Measurements from ENCODE around the gene PITPNM1.

PITPNM1 gene

DNA sequence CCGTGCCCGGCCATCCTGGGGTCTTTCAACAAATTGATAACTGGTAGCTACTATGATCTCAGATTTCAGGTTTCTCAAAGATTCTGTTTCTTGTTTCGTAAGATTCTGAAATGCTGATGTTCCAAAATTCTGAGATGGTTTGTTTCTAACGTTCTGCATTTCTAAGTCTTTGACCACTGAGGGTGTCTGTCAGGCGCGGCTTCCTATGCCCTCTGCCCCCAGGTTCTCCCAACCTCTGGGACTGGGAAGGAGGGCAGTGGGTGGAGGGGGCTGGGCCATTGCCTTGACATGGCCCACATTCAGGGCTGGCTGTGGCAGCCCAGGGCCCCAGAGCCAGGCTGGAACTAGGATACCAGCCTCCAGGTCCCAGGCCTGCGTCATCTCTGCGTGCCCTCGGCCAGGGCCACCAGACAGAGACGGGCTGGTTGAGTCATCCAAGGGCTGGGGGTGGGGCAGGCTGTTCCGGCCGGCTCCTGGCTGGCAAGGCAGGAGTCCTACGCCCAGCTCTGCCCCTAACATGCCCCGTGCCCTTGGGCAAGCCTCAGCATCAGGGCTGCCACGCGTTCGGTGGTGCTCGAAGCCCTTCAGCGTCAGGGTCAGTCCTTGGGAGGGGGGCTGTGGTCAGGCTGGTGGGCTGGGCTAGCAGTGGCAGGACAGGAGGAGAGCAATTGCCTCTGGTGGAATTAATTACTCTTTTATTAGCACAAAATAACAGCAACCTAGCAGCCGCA is 41.3 kb downstream of the PITPNM1 start:
- DNase-seq = no peak

GRCh38 chr11:67463186-67463585 is 42.0 kb downstream of the PITPNM1 start:
- no peak for DNase-seq

GRCh38 chr11:67458266-67458665 is 46.9 kb downstream of the PITPNM1 start:
- DNase-seq = no peak

- DNase-seq = no peak
Measured at GRCh38 chr11:67457453-67457852, 47.7 kb downstream of the PITPNM1 start.

- no peak for DNase-seq
Measured at GRCh38 chr11:67456068-67456705, 49.0 kb downstream of the PITPNM1 start.

DNA sequence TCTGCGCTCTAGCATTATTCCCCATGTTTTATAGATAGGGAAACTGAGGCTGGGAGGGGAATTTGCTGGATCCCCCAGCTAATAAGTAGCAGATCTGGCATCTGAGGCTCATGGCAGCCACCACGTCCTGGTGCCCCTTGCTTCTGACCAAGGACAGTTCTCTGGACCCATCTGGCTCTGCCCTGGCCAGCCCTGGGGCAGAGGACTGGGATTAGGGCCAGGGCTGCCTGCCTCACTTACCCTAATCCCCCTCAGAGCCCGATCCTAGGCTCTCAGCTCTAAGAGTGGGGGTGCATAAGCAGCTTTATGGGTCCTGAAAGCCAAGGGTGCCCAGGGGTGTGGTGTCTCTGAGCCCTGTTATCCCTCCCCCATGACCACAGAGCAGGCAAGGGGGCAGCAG is 50.1 kb downstream of the PITPNM1 start, which contains the start of gene CABP4:
Gene CABP4 (plus strand): TSS at position 301 of the 400 bp plus-strand sequence. CDS start 70 bp downstream, at position 371.
- DNase-seq = no peak

GRCh38 chr11:67453816-67454732 is 51.1 kb downstream of the PITPNM1 start:
- no peak for DNase-seq

- DNase-seq = no peak
Measured at GRCh38 chr11:67452141-67452952, 52.8 kb downstream of the PITPNM1 start, which contains the start of gene GPR152. Gene GPR152 (minus strand): TSS chr11:67452729. CDS start chr11:67452724, 5 bp downstream.

- no peak for DNase-seq
Measured at GRCh38 chr11:67451658-67451976, 53.5 kb downstream of the PITPNM1 start.

GRCh38 chr11:67450796-67451657 is 54.1 kb downstream of the PITPNM1 start:
- DNase-seq = no peak

DNA sequence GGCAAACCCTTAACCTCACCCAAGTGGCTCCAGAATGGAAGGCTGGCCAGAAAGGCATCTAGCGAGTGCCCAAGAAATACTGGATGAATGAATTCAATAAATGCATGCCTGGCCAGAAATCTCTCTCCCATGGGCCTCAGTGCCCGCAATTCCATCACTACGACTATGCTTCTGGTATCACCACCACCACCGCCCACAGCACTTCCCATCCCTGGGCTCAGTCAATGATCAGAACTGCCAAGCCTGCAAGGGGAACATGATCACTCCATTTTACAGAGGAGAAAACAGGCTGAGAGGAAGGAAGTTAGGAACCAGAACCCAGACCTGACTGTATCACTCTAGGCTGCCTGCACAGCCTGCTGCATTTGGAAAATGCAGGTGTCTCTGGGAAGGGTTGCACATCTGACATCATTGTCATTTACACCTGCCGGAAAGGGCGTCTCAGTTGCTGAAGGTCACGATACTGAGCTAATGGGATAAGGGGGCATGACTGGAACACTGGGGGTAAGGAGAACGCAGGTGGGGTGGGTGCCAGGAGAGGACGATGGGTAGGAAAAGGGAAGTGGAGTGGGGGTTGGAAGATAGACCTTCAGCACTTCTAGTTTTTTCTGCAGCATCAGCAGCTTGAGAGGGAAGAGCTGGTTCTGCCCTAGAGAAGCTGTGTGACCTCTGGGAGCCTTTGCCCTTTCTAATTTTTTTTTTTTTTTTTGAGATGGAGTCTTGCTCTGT is 55.9 kb downstream of the PITPNM1 start:
- no peak for DNase-seq

DNA sequence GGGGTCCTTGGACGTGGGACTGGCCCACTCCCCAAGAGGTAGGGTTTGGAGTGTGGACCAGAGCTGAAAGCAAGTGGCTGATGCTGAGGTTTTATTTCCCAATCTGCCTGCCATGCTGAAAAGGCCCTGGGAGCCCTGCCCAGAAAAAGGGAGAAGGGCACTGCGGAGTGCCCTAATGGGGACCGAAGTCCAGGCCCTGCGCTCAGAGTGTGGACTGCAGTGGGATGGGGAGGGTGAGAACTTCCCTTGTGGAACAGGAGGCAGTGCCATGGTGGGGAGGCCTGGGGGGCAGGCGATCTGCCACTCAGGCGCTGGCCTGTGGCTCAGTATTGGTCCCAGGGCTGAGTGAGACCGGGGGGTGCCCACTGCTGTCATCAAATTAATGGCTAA is 56.9 kb downstream of the PITPNM1 start:
- DNase-seq = no peak

- no peak for DNase-seq
Measured at GRCh38 chr11:67445515-67445914, 59.6 kb downstream of the PITPNM1 start.

DNA sequence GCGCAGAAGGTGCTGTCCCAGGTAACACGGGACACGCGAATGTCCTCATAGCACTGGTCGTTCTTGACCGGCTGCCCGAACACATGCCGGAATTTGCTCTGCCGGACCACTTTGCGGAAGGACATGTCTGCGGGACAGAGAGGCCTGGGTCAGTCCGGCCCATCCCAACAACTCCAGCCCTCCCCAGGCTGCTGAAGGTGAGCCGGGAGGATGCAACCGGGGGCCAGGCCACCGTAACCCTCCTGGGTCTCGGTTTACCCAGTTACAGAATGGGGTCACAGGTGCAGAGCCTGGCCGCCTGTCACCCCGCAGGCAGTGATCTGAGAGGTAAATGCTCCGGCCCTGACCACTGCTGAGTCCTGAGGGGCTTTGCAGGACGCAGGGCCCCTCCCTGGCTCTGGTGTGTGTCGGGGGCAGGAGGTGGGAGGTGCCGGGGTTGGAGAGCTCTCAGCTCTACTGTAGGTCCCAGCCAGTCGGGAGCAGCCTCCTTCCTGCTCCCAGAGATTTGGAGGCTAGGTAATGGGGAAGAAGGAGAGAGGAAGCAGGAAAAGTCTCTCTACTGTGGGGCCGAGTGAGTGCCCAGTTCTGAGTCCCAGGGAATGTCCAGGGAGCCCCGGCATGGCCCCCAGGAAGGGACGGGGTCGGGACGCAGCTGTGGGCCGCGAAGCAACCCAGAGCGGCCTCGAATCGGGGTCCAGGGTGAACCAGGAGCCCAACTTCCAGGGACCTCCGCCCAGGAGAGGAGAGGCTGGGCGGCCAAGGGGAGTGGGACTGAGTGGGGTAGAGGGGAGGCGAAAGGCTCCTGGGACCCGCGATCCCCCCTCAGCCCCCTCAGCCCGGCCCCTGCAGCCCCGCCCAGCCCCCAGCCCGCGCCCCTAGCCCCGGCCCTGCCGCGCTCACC is 62.4 kb downstream of the PITPNM1 start:
- DNase-seq = no peak
